Cardiac muscle cell (in vitro differentiated cells and primary cell): ENCODE data around the gene SETD4. TPM values are rescaled to one million over a fixed set of nuclear protein-coding genes. Genes with fewer than 3 reads are reported as not detected.
A peak's percentile ranks its signal among the peaks of the same experiment; 100 is the strongest.

ENCODE experiments used
- DNase-seq, 2 donors: peaks; one replicate each; pipeline versions ENCODE4 v3.0.0 to v3.0.0-alpha.2; 2010 to 2017; ENCODE audit warnings: low read depth in 1 of 2, low spot score in 1 of 2
- H3K27ac ChIP-seq: fragments of 200-600 bp; sonication (generic); 2 replicates; pipeline ENCODE4 v1.5.1; 2016
- H3K27me3 ChIP-seq: fragments of 200-600 bp; sonication (generic); 2 replicates; pipeline ENCODE4 v1.6.0; 2016; ENCODE audit warnings: control low read depth
- H3K36me3 ChIP-seq: fragments of 200-600 bp; sonication (generic); 2 replicates; pipeline ENCODE4 v1.5.1; 2016; ENCODE audit warnings: control low read depth
- H3K4me1 ChIP-seq: fragments of 200-600 bp; sonication (generic); 2 replicates; pipeline ENCODE4 v1.8.1; 2017; ENCODE audit warnings: low read depth, mild to moderate bottlenecking, mixed run types
- H3K4me3 ChIP-seq: fragments of 200-600 bp; sonication (generic); 2 replicates; pipeline ENCODE4 v1.5.1; 2016; ENCODE audit warnings: mild to moderate bottlenecking
- H3K9me3 ChIP-seq: fragments of 200-600 bp; sonication (generic); 2 replicates; pipeline ENCODE4 v1.5.1; 2017; ENCODE audit warnings: low read depth, mild to moderate bottlenecking, control low read depth
- polyA plus RNA-seq: library from polyadenylated mRNA; unstranded; fragments of >200 nt; fragmentation: Nextera tagmentation; extraction: Ambion mirVana; gene quantifications from 2 replicates; pipeline ENCODE4 v1.2.1, GENCODE V29; 2016
- total RNA-seq: library from RNA; depleted of rRNA; stranded (reverse); fragments of >200 nt; gene quantifications from 2 replicates; pipeline ENCODE4 v1.2.3, GENCODE V29; 2016
- TF ChIP-seq, protein P1 (sequence below): IDR thresholded peaks from 2 replicates; pipeline ENCODE4 v1.5.1; 2012; ENCODE audit warnings: low read depth, mild to moderate bottlenecking, low read length

The SETD4 gene
- total and polyA plus RNA-seq, 2 experiments from 2014 or later = 16.2 to 28.5 TPM

DNA sequence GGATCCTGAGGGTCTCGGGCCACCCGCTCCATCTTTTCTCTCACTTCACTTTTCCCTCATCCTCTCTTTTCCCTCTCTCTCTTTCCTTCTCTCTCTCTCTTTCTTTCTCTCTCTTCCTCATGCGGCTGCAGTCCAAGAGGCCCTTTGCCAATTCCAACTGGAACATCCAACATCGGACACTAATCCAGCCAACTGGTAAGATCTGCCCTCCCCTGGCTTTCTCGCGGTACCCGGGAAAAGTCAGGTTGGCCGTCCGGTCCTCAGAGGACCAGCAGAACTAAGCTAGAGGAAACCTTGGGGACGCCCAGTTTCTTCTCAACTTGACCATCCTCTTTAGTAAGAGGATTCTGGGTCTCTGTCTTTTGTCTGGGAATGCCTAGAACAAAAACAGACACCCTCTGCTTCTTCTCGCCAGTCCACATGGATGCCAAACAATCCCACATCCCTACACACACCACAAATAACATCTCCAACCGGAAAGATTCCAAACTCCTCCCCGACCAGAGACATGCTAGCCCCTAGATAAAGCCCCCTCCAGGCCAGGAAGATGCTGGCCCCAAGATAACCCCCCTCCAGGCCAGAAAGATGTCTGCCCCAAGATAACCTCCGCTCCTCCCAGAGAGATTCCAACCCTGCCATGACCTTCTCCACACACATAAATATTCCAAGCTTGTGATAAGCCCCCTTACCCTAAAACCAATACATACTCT lies 3.2 kb upstream of the SETD4 start:
- H3K36me3 ChIP-seq = no peaks in the 10 kb centered on the region
- H3K27me3 ChIP-seq = no peaks in the 10 kb centered on the region
- no peaks in the 10 kb centered on the region for H3K9me3 ChIP-seq
- TF ChIP-seq, protein P1, sequence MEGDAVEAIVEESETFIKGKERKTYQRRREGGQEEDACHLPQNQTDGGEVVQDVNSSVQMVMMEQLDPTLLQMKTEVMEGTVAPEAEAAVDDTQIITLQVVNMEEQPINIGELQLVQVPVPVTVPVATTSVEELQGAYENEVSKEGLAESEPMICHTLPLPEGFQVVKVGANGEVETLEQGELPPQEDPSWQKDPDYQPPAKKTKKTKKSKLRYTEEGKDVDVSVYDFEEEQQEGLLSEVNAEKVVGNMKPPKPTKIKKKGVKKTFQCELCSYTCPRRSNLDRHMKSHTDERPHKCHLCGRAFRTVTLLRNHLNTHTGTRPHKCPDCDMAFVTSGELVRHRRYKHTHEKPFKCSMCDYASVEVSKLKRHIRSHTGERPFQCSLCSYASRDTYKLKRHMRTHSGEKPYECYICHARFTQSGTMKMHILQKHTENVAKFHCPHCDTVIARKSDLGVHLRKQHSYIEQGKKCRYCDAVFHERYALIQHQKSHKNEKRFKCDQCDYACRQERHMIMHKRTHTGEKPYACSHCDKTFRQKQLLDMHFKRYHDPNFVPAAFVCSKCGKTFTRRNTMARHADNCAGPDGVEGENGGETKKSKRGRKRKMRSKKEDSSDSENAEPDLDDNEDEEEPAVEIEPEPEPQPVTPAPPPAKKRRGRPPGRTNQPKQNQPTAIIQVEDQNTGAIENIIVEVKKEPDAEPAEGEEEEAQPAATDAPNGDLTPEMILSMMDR = no peak
- DNase-seq = no peak
- peaks cover 4% of the 10 kb centered on the region for H3K4me1 ChIP-seq
- H3K4me3 ChIP-seq = no peak overlapping the region
- H3K27ac ChIP-seq = peak overlapping the region; percentile 26

DNA sequence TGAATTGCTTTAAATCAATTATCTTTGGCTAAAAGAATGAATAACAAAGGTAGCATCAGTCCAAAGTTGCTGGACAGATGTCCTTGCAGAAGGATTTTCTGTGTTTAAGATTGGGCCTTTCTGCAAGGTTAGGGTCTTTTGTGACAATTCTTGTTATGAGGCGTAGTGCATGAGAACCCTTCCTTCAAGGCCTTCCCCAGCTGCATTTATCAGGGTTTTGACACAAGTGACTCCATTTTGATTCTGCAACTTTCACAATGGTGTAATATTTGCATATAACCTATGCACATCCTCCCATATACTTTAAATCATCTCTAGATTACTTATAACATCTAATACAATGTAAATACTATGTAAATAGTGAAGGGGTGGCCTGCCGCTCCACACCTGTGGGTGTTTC lies 1.1 kb upstream of the SETD4 start:
- no peak for DNase-seq
- H3K4me1 ChIP-seq = peaks cover 4% of the 10 kb centered on the region
- no peak overlapping the region for H3K4me3 ChIP-seq
- H3K9me3 ChIP-seq = no peaks in the 10 kb centered on the region
- no peaks in the 10 kb centered on the region for H3K27me3 ChIP-seq
- peaks cover 6% of the 10 kb centered on the region for H3K36me3 ChIP-seq
- no peak overlapping the region for H3K27ac ChIP-seq
- TF ChIP-seq, protein P1 = no peak

DNA sequence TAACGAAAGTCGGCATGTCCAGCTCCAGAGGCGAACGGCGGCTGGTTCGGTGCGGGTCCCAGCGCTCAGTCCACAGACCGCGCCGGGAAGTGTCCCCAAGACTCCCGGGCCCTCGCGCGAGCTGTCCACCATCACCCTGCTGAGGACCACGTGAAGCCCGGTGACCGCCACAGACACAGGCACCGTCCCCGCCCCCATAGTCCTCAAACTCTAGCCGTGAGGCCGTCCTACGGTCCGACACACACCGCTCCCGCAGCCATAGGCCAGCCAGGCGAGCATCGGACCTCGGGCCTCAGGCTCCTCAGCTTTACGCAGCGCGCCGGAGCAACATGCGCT lies 535 bp downstream of the SETD4 start:
- H3K4me1 ChIP-seq = peaks cover 4% of the 10 kb centered on the region
- H3K9me3 ChIP-seq = no peaks in the 10 kb centered on the region
- DNase-seq = peak in 1 of 2 donors; percentile 76
- peaks cover 19% of the 10 kb centered on the region for H3K36me3 ChIP-seq
- no peaks in the 10 kb centered on the region for H3K27me3 ChIP-seq
- peak overlapping the region; percentile 69 for H3K4me3 ChIP-seq
- H3K27ac ChIP-seq = peak overlapping the region; percentile 86
- TF ChIP-seq, protein P1 = no peak

DNA sequence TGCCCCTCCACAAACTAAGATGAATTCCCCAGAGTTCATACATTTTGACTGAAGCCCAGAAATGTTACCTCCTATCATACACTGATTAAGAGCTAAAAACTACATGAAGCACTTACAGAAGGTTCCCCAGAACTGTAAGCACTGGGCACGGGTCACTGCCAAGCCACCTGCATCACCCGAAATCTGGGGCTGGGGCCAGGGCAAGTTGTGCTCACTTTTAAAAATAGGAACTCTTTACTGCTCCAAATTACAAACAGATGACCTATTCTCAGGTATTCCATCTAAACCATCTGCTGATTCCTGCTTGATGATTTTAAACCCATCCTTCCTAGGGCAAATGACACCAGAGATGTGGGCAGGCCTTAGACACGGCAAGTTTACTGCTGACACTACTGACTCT lies 4.8 kb downstream of the SETD4 start:
- no peaks in the 10 kb centered on the region for H3K4me1 ChIP-seq
- H3K27me3 ChIP-seq = no peaks in the 10 kb centered on the region
- H3K9me3 ChIP-seq = no peaks in the 10 kb centered on the region
- H3K36me3 ChIP-seq = peaks cover 30% of the 10 kb centered on the region
- no peak overlapping the region for H3K27ac ChIP-seq
- TF ChIP-seq, protein P1 = no peak
- no peak overlapping the region for H3K4me3 ChIP-seq
- DNase-seq = no peak

DNA sequence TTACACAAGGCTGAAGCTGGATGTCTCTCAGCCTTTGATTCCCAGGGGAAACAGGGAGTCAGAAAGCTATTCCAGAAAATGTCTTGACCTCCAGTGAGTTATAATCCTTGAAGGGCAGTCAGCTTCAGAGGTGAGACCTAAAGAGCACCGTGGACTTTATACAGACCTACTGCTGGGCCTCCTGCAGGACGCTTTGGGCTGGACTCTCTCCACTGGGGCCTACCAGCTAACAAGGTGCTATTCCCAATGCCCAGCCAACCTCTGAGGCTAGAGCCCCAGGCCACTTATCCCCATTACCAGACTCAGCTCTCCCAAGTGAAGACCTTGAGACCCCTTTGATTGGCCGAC lies 6.6 kb downstream of the SETD4 start:
- Histone ChIP-seq H3K4me1 (no peaks in the 10 kb centered on the region), H3K36me3 (peaks cover 34% of the 10 kb centered on the region), H3K27me3 (no peaks in the 10 kb centered on the region), H3K9me3 (no peaks in the 10 kb centered on the region), H3K4me3 (no peak overlapping the region), H3K27ac (no peak overlapping the region)
- TF ChIP-seq, protein P1 = no peak
- DNase-seq = no peak
